CD4-positive, alpha-beta T cell (primary cell): Measurements from ENCODE around the gene TMEM181. TPM values are rescaled to one million over a fixed set of nuclear protein-coding genes. Genes with fewer than 3 reads are reported as not detected.
A peak's percentile ranks its signal among the peaks of the same experiment; 100 is the strongest.
"Not testable (repeated sequence)": the region's sequence is repeated elsewhere in the genome, so short reads cannot be mapped to it uniquely, and the experiment has no call there.

Source experiments
- ATAC-seq: fragments of 200-7000 bp; cut with Tn5 transposase; one replicate; pipeline ENCODE4 v1.10.0; 2022; ENCODE audit warnings: mild to moderate bottlenecking; ENCODE audit not compliant: poor library complexity
- CTCF ChIA-PET: fragments of 350-600 bp; sonication (Branson Sonifier 250); formaldehyde crosslinking; loops from one replicate; lab custom pipeline; 2021; ENCODE audit warnings: antibody characterized with exemption, inconsistent platforms; lab: Charles Lee
- POLR2A ChIA-PET: fragments of 350-600 bp; sonication (Branson Sonifier 250); formaldehyde crosslinking; loops from one replicate; lab custom pipeline; 2021; ENCODE audit warnings: antibody characterized with exemption, inconsistent platforms; lab: Charles Lee
- DNase-seq, 14 experiments: peaks; one replicate each; pipeline ENCODE4 v3.0.0-alpha.2; 2013 to 2020; ENCODE audit warnings: mixed read lengths in 2 of 14
- H3K27ac ChIP-seq, 2 donors: one replicate each; pipeline versions ENCODE4 v1.5.1 to v1.7.0; 2013; ENCODE audit warnings: low read length in 2 of 2, low read depth in 1 of 2, mild to moderate bottlenecking in 1 of 2
- H3K27me3 ChIP-seq, 2 experiments: 1 replicate in 1 of 2; 2 replicates in 1 of 2; pipeline versions ENCODE4 v1.6.1 to v1.7.0; 2013; ENCODE audit warnings: low read length in 2 of 2, control low read depth in 1 of 2, mild to moderate bottlenecking in 1 of 2, moderate library complexity in 1 of 2; ENCODE audit not compliant: insufficient read depth in 2 of 2, control insufficient read depth in 1 of 2
- H3K36me3 ChIP-seq: one replicate; pipeline ENCODE4 v1.6.1; 2013; ENCODE audit warnings: low read length, control low read depth; ENCODE audit not compliant: insufficient read depth
- H3K4me1 ChIP-seq: one replicate; pipeline ENCODE4 v1.6.1; 2013; ENCODE audit warnings: low read length, control low read depth; ENCODE audit not compliant: insufficient read depth
- H3K4me3 ChIP-seq: one replicate; pipeline ENCODE4 v1.5.1; 2013; ENCODE audit warnings: mild to moderate bottlenecking, low read length, moderate library complexity
- H3K9me3 ChIP-seq, 2 experiments: 1 replicate in 1 of 2; 2 replicates in 1 of 2; pipeline versions ENCODE4 v1.6.1 to v1.7.0; 2013; ENCODE audit warnings: low read length in 2 of 2, mild to moderate bottlenecking in 2 of 2, control low read depth in 1 of 2, moderate library complexity in 1 of 2; ENCODE audit not compliant: control insufficient read depth in 1 of 2, insufficient read depth in 1 of 2
- H3K27ac Mint-ChIP-seq: one replicate; pipeline ENCODE4 v1.8.0; 2020; ENCODE audit warnings: mixed read lengths
- H3K27me3 Mint-ChIP-seq: one replicate; pipeline ENCODE4 v1.8.0; 2021; ENCODE audit warnings: mixed read lengths
- H3K36me3 Mint-ChIP-seq: one replicate; pipeline ENCODE4 v1.8.0; 2021; ENCODE audit warnings: low read depth, mixed read lengths
- H3K4me1 Mint-ChIP-seq: one replicate; pipeline ENCODE4 v1.8.0; 2021; ENCODE audit warnings: low read depth, mixed read lengths
- H3K4me3 Mint-ChIP-seq: one replicate; pipeline ENCODE4 v1.8.0; 2020; ENCODE audit warnings: mild to moderate bottlenecking, mixed read lengths
- H3K9me3 Mint-ChIP-seq: one replicate; pipeline ENCODE4 v1.8.0; 2020; ENCODE audit warnings: mixed read lengths
- CTCF ChIP-seq: fragments of 200-600 bp; IDR thresholded peaks from one replicate; pipeline ENCODE4 v1.8.0; 2022; ENCODE audit warnings: antibody characterized with exemption, mild to moderate bottlenecking
- intact Hi-C, 2 experiments: fragments of 100-400 bp; cut with DNase I in 1 of 2; cut with micrococcal nuclease in 1 of 2; formaldehyde crosslinking; loops; one replicate each; pipeline versions ENCODE4 v1.15.1 to v1.9.0; 2023 to 2025; cut with DNase I, micrococcal nuclease
- total RNA-seq, 174 experiments: library from RNA in 2 of 174; stranded (reverse) in 2 of 174; gene quantifications; one replicate each; pipeline ENCODE4 v1.2.3 and lab custom pipeline; 2021 to 2026

Gene TMEM181
- total RNA-seq, 2 experiments from 2014 or later = 10.2 to 10.9 TPM

- H3K27ac ChIP-seq = peak within 1 kb of the TSS; percentile 60
- peaks cover 6% of the 10 kb centered on the region for H3K36me3 ChIP-seq
- H3K4me3 ChIP-seq = peak within 1 kb of the TSS; percentile 43
- Mint-ChIP-seq H3K27ac (peak within 1 kb of the TSS; percentile 91), H3K9me3 (no peaks in the 10 kb centered on the region), H3K4me3 (peak within 1 kb of the TSS; percentile 85), H3K4me1 (peaks cover 60% of the 10 kb centered on the region), H3K36me3 (peaks cover 34% of the 10 kb centered on the region), H3K27me3 (no peaks in the 10 kb centered on the region)
- H3K9me3 ChIP-seq = no peaks in the 10 kb centered on the region
- ChIA-PET POLR2A (interaction anchor here (0.8 to 2.9 kb wide), 8 partner anchors 8 to 323 kb away, joined by 3 to 10 read pairs (median 4); no protein-coding TSS in a partner anchor), CTCF (interaction anchor here (1.1 to 4.1 kb wide), 5 partner anchors 9 to 393 kb away, joined by 3 to 22 read pairs (median 5); no protein-coding TSS in a partner anchor)
- DNase-seq (peak in 13 of 14 experiments; percentile 39 to 95 (median 70)), ATAC-seq (peak; percentile 60)
- TF ChIP-seq CTCF = no peak
- H3K27me3 ChIP-seq = no peaks in the 10 kb centered on the region
- H3K4me1 ChIP-seq = peaks cover 67% of the 10 kb centered on the region
- intact Hi-C loops = loop anchor here (1.0 to 10.0 kb wide), 5 partner anchors 38 to 1275 kb away; partner anchors contain the start of gene TMEM181 (in 1 of the 2)
Measured at GRCh38 chr6:158649289-158650143, 89.6 kb downstream of the TMEM181 start, which contains the start of gene SYTL3. Gene SYTL3 (plus strand): TSS chr6:158650054. CDS start chr6:158663269, 13,215 bp downstream.

- H3K27ac Mint-ChIP-seq = peak overlapping the region; percentile 97
- not testable (repeated sequence) for H3K4me3 ChIP-seq, H3K9me3 Mint-ChIP-seq, DNase-seq, H3K9me3 ChIP-seq, H3K27ac ChIP-seq, ATAC-seq, H3K27me3 ChIP-seq, H3K27me3 Mint-ChIP-seq
- H3K36me3 Mint-ChIP-seq = peaks cover 20% of the 10 kb centered on the region
- intact Hi-C loops = loop anchor here in 1 of 2 experiments (2.0 to 10.0 kb wide), 3 partner anchors 17 to 200 kb away; partner anchors contain the start of gene TMEM181
- H3K4me3 Mint-ChIP-seq = peak overlapping the region; percentile 78
- H3K4me1 Mint-ChIP-seq = peaks cover 68% of the 10 kb centered on the region
- CTCF ChIA-PET = interaction anchor here (1.0 kb wide), 1 partner anchor 39 kb away, joined by 4 read pairs; no protein-coding TSS in a partner anchor
- POLR2A ChIA-PET = interaction anchor here (1.1 to 3.8 kb wide), 8 partner anchors 8 to 217 kb away, joined by 3 to 71 read pairs (median 4); partner anchors contain the start of gene DYNLT1
- peaks cover 77% of the 10 kb centered on the region for H3K4me1 ChIP-seq
- peaks cover 12% of the 10 kb centered on the region for H3K36me3 ChIP-seq
Measured at GRCh38 chr6:158651981-158652737, 92.3 kb downstream of the TMEM181 start.

- Histone ChIP-seq H3K36me3 (peaks cover 16% of the 10 kb centered on the region), H3K4me3 (peak overlapping the region; percentile 15), H3K27ac (peak overlapping the region; percentile 87 to 89), H3K9me3 (no peaks in the 10 kb centered on the region), H3K4me1 (peaks cover 76% of the 10 kb centered on the region), H3K27me3 (no peaks in the 10 kb centered on the region)
- Mint-ChIP-seq H3K27me3 (no peaks in the 10 kb centered on the region), H3K9me3 (no peaks in the 10 kb centered on the region), H3K36me3 (peaks cover 20% of the 10 kb centered on the region), H3K4me1 (peaks cover 66% of the 10 kb centered on the region), H3K4me3 (peak overlapping the region; percentile 78), H3K27ac (peak overlapping the region; percentile 97)
- CTCF ChIA-PET = interaction anchor here (1.0 to 1.2 kb wide), 2 partner anchors 10 to 38 kb away, joined by 3 to 4 read pairs; partner anchors contain the start of gene DYNLT1
- intact Hi-C loops = loop anchor here in 1 of 2 experiments (1.0 to 10.0 kb wide), 5 partner anchors 9 to 199 kb away; partner anchors contain the start of genes DYNLT1 and TMEM181
- DNase-seq = peak; percentile 75 to 99 (median 81)
- POLR2A ChIA-PET = interaction anchor here (0.5 to 3.8 kb wide), 16 partner anchors 8 to 1073 kb away, joined by 3 to 71 read pairs (median 4); partner anchors contain the start of gene DYNLT1
- ATAC-seq = peak; percentile 71
- TF ChIP-seq CTCF = no peak
Measured at GRCh38 chr6:158653577-158654354, 93.9 kb downstream of the TMEM181 start.
